ENCODE data around the gene SLC4A1AP. TPM values are rescaled to one million over a fixed set of nuclear protein-coding genes. Genes with fewer than 3 reads are reported as not detected.

Gene SLC4A1AP
- total and polyA plus RNA-seq, 2 experiments from 2014 or later, result 24.3 to 29.2 TPM

DNA sequence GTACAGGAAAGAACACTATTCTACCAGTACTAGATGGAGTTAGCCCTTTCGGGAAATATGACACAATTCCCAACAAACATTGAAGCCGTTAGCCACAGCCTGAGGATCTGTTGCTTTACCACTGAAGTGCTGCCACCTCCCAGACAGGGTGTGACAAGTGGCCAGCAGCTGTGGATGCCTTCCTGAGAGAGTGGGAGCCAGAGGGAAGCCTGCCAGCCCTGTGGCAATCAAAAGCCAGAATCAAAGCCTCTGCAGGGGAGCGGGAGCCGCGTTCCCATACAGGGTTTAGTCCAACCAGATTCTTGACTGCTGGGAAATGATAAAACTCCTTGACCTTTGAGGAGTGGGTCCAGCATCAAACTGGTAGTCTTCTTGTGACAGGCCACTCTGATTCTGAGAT, 38.0 kb downstream of the SLC4A1AP start:
- Mint-ChIP-seq H3K27ac (no peak overlapping the region), H3K4me1 (peaks cover 9% of the 10 kb centered on the region; the same call in 2 of the 3 replicates), H3K9me3 (no peaks in the 10 kb centered on the region), H3K36me3 (ENCODE audit: low read depth) (no peaks in the 10 kb centered on the region), H3K27me3 (ENCODE audit: insufficient read depth, low read depth, poor library complexity) (peaks cover 5% of the 10 kb centered on the region), H3K4me3 (no peak overlapping the region)
- no peak overlapping the region for H3K27ac ChIP-seq (ENCODE audit: low read depth)
- H3K4me1 ChIP-seq (ENCODE audit: insufficient read depth), result peaks cover 10% of the 10 kb centered on the region
- TF ChIP-seq, protein P1, sequence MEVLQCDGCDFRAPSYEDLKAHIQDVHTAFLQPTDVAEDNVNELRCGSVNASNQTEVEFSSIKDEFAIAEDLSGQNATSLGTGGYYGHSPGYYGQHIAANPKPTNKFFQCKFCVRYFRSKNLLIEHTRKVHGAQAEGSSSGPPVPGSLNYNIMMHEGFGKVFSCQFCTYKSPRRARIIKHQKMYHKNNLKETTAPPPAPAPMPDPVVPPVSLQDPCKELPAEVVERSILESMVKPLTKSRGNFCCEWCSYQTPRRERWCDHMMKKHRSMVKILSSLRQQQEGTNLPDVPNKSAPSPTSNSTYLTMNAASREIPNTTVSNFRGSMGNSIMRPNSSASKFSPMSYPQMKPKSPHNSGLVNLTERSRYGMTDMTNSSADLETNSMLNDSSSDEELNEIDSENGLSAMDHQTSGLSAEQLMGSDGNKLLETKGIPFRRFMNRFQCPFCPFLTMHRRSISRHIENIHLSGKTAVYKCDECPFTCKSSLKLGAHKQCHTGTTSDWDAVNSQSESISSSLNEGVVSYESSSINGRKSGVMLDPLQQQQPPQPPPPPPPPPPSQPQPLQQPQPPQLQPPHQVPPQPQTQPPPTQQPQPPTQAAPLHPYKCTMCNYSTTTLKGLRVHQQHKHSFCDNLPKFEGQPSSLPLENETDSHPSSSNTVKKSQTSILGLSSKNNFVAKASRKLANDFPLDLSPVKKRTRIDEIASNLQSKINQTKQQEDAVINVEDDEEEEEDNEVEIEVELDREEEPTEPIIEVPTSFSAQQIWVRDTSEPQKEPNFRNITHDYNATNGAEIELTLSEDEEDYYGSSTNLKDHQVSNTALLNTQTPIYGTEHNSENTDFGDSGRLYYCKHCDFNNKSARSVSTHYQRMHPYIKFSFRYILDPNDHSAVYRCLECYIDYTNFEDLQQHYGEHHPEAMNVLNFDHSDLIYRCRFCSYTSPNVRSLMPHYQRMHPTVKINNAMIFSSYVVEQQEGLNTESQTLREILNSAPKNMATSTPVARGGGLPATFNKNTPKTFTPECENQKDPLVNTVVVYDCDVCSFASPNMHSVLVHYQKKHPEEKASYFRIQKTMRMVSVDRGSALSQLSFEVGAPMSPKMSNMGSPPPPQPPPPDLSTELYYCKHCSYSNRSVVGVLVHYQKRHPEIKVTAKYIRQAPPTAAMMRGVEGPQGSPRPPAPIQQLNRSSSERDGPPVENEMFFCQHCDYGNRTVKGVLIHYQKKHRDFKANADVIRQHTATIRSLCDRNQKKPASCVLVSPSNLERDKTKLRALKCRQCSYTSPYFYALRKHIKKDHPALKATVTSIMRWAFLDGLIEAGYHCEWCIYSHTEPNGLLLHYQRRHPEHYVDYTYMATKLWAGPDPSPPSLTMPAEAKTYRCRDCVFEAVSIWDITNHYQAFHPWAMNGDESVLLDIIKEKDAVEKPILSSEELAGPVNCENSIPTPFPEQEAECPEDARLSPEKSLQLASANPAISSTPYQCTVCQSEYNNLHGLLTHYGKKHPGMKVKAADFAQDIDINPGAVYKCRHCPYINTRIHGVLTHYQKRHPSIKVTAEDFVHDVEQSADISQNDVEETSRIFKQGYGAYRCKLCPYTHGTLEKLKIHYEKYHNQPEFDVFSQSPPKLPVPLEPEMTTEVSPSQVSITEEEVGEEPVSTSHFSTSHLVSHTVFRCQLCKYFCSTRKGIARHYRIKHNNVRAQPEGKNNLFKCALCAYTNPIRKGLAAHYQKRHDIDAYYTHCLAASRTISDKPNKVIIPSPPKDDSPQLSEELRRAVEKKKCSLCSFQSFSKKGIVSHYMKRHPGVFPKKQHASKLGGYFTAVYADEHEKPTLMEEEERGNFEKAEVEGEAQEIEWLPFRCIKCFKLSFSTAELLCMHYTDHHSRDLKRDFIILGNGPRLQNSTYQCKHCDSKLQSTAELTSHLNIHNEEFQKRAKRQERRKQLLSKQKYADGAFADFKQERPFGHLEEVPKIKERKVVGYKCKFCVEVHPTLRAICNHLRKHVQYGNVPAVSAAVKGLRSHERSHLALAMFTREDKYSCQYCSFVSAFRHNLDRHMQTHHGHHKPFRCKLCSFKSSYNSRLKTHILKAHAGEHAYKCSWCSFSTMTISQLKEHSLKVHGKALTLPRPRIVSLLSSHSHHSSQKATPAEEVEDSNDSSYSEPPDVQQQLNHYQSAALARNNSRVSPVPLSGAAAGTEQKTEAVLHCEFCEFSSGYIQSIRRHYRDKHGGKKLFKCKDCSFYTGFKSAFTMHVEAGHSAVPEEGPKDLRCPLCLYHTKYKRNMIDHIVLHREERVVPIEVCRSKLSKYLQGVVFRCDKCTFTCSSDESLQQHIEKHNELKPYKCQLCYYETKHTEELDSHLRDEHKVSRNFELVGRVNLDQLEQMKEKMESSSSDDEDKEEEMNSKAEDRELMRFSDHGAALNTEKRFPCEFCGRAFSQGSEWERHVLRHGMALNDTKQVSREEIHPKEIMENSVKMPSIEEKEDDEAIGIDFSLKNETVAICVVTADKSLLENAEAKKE (CRISPR knock-in tag; IDR thresholded peaks at IDR 0.05), result no peak
- TF ChIP-seq, protein P2, sequence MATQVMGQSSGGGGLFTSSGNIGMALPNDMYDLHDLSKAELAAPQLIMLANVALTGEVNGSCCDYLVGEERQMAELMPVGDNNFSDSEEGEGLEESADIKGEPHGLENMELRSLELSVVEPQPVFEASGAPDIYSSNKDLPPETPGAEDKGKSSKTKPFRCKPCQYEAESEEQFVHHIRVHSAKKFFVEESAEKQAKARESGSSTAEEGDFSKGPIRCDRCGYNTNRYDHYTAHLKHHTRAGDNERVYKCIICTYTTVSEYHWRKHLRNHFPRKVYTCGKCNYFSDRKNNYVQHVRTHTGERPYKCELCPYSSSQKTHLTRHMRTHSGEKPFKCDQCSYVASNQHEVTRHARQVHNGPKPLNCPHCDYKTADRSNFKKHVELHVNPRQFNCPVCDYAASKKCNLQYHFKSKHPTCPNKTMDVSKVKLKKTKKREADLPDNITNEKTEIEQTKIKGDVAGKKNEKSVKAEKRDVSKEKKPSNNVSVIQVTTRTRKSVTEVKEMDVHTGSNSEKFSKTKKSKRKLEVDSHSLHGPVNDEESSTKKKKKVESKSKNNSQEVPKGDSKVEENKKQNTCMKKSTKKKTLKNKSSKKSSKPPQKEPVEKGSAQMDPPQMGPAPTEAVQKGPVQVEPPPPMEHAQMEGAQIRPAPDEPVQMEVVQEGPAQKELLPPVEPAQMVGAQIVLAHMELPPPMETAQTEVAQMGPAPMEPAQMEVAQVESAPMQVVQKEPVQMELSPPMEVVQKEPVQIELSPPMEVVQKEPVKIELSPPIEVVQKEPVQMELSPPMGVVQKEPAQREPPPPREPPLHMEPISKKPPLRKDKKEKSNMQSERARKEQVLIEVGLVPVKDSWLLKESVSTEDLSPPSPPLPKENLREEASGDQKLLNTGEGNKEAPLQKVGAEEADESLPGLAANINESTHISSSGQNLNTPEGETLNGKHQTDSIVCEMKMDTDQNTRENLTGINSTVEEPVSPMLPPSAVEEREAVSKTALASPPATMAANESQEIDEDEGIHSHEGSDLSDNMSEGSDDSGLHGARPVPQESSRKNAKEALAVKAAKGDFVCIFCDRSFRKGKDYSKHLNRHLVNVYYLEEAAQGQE (IDR thresholded peaks at IDR 0.05; ENCODE audit: unreplicated experiment), result no peak
- no peak for TF ChIP-seq ZNF114 (CRISPR knock-in tag; IDR thresholded peaks at IDR 0.05)
- no peak for TF ChIP-seq POLR2AphosphoS5 (IDR thresholded peaks at IDR 0.05; ENCODE audit: low read depth)
- no peak for TF ChIP-seq NANOG (IDR thresholded peaks at IDR 0.05; ENCODE audit: borderline replicate concordance)
- no peak for TF ChIP-seq EZH2phosphoT487 (IDR thresholded peaks at IDR 0.05; ENCODE audit: unreplicated experiment)
- TF ChIP-seq, protein P3, sequence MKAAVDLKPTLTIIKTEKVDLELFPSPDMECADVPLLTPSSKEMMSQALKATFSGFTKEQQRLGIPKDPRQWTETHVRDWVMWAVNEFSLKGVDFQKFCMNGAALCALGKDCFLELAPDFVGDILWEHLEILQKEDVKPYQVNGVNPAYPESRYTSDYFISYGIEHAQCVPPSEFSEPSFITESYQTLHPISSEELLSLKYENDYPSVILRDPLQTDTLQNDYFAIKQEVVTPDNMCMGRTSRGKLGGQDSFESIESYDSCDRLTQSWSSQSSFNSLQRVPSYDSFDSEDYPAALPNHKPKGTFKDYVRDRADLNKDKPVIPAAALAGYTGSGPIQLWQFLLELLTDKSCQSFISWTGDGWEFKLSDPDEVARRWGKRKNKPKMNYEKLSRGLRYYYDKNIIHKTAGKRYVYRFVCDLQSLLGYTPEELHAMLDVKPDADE (IDR thresholded peaks at IDR 0.05), result no peak
- no peak for TF ChIP-seq JUNB (IDR thresholded peaks at IDR 0.05; ENCODE audit: unreplicated experiment)
- TF ChIP-seq, protein P4, sequence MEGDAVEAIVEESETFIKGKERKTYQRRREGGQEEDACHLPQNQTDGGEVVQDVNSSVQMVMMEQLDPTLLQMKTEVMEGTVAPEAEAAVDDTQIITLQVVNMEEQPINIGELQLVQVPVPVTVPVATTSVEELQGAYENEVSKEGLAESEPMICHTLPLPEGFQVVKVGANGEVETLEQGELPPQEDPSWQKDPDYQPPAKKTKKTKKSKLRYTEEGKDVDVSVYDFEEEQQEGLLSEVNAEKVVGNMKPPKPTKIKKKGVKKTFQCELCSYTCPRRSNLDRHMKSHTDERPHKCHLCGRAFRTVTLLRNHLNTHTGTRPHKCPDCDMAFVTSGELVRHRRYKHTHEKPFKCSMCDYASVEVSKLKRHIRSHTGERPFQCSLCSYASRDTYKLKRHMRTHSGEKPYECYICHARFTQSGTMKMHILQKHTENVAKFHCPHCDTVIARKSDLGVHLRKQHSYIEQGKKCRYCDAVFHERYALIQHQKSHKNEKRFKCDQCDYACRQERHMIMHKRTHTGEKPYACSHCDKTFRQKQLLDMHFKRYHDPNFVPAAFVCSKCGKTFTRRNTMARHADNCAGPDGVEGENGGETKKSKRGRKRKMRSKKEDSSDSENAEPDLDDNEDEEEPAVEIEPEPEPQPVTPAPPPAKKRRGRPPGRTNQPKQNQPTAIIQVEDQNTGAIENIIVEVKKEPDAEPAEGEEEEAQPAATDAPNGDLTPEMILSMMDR (conservative IDR thresholded peaks at IDR 0.05; ENCODE audit: low read depth in 2 of 2), result no peak
- no peak for TF ChIP-seq CREB1 (CRISPR knock-in tag; IDR thresholded peaks at IDR 0.05; ENCODE audit: low read depth)
- TF ChIP-seq ZNF331 (CRISPR knock-in tag; IDR thresholded peaks at IDR 0.05; ENCODE audit: low read depth), result no peak
- TF ChIP-seq STAT1 (IDR thresholded peaks at IDR 0.05; ENCODE audit: unreplicated experiment), result no peak
- TF ChIP-seq EZH2 (IDR thresholded peaks at IDR 0.05; ENCODE audit: low read depth, unreplicated experiment), result no peak
- no peak overlapping the region for H3K4me2 ChIP-seq
- no peaks in the 10 kb centered on the region for H3F3A ChIP-seq (replicated peaks; ENCODE audit: low read depth)
- H3K4me3 ChIP-seq, result no peak overlapping the region
- no peaks in the 10 kb centered on the region for H3K79me2 ChIP-seq (replicated peaks; ENCODE audit: insufficient read depth)
- DNase-seq (ENCODE audit: low spot score) (no peak), ATAC-seq (no peak)
- no peaks in the 10 kb centered on the region for H3K9me2 ChIP-seq (ENCODE audit: insufficient read depth)
- no peak overlapping the region for H2AFZ ChIP-seq
- no peaks in the 10 kb centered on the region for H3K27me3 ChIP-seq (ENCODE audit: insufficient read depth)
- no peaks in the 10 kb centered on the region for H3K36me3 ChIP-seq (ENCODE audit: insufficient read depth)
- no peaks in the 10 kb centered on the region for H4K20me1 ChIP-seq (replicated peaks; ENCODE audit: insufficient read depth)

Data from GM23338 (cell line).